Esophagus (tissue), 2 donors: ENCODE data around the gene ANTXR1. TPM values are rescaled to one million over a fixed set of nuclear protein-coding genes. Genes with fewer than 3 reads are reported as not detected.

Source experiments
- H3K27ac ChIP-seq, 2 donors: one replicate each; pipeline ENCODE4 v1.5.1; 2013; ENCODE audit warnings: low read depth in 2 of 2, mild to moderate bottlenecking in 2 of 2, inconsistent platforms in 1 of 2, low read length in 1 of 2, moderate library complexity in 1 of 2
- H3K27me3 ChIP-seq, 2 donors: one replicate each; pipeline ENCODE4 v1.6.1; 2013; ENCODE audit warnings: low read length in 2 of 2, control low read depth in 1 of 2, mild to moderate bottlenecking in 1 of 2; ENCODE audit not compliant: insufficient read depth in 2 of 2, control insufficient read depth in 1 of 2
- H3K36me3 ChIP-seq, 2 donors: one replicate each; pipeline ENCODE4 v1.6.1; 2013; ENCODE audit warnings: low read length in 1 of 2; ENCODE audit not compliant: control insufficient read depth in 2 of 2, insufficient read depth in 2 of 2
- H3K4me1 ChIP-seq, 2 donors: one replicate each; pipeline ENCODE4 v1.6.1; 2013; ENCODE audit warnings: low read length in 1 of 2; ENCODE audit not compliant: control insufficient read depth in 2 of 2, insufficient read depth in 2 of 2
- H3K4me3 ChIP-seq, 2 donors: one replicate each; pipeline ENCODE4 v1.5.1; 2013; ENCODE audit warnings: low read length in 2 of 2, mild to moderate bottlenecking in 2 of 2, low read depth in 1 of 2, moderate library complexity in 1 of 2
- H3K9me3 ChIP-seq, 2 donors: one replicate each; pipeline ENCODE4 v1.6.1; 2013; ENCODE audit warnings: mild to moderate bottlenecking in 2 of 2, low read depth in 1 of 2, low read length in 1 of 2, moderate library complexity in 1 of 2; ENCODE audit not compliant: control insufficient read depth in 2 of 2, insufficient read depth in 1 of 2
- WGBS, 2 donors: extraction: QIAGEN DNeasy Blood & Tissue Kit; methylation state at CpG; one replicate each; pipeline ENCODE4 v1.1.7; 2013; 5-methylcytosine and 5-hydroxymethylcytosine counted together
- polyA plus RNA-seq, 2 donors: library from polyadenylated mRNA; stranded (reverse); fragments of 200-250 nt; gene quantifications; one replicate each; pipeline ENCODE4 v1.2.3, GENCODE V29; 2013
- donor health status: healthy with polysubstance abuse.
- donor health status: Bipolar disorder and iron deficiency.

The ANTXR1 gene
- polyA plus RNA-seq, 2 donors = 5.0 to 8.5 TPM

GRCh38 chr2:69017080-69017479, 4.1 kb downstream of the ANTXR1 start:
- Histone ChIP-seq H3K4me1 (peaks cover 0 to 2% of the 10 kb centered on the region in 2 donors), H3K4me3 (no peak overlapping the region)
- 59 to 62% methylated on average over 5 of the region's 5 CpGs for WGBS, 2 donors

DNA sequence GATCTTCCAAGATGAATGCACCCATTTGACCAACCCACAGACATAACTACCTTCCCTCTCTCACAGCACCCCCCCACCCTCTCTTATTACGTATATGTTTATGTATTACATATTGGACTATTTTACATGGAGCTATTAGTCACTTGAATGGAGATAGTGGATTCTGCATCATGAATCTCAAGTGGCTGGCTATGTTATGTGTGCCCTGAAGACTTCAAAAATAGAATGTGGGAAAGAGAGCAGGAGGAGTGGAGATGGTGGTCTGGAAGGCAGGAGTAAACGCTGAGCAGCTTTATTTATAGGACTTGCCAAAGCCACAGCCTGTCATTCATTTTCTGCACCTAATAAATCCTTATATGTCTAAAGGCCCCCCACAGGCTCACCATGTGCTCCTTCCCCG, 4.9 kb downstream of the ANTXR1 start:
- no peak overlapping the region for H3K27ac ChIP-seq
- no peaks in the 10 kb centered on the region for H3K27me3 ChIP-seq
- H3K4me1 ChIP-seq = peaks cover 0 to 4% of the 10 kb centered on the region in 2 donors

More at GRCh38 chr2:69017080-69017479, 4.1 kb downstream of the ANTXR1 start:
- no peak overlapping the region for H3K27ac ChIP-seq
- no peaks in the 10 kb centered on the region for H3K9me3 ChIP-seq
- H3K27me3 ChIP-seq = no peaks in the 10 kb centered on the region
- peaks cover 0 to 2% of the 10 kb centered on the region in 2 donors for H3K36me3 ChIP-seq

DNA sequence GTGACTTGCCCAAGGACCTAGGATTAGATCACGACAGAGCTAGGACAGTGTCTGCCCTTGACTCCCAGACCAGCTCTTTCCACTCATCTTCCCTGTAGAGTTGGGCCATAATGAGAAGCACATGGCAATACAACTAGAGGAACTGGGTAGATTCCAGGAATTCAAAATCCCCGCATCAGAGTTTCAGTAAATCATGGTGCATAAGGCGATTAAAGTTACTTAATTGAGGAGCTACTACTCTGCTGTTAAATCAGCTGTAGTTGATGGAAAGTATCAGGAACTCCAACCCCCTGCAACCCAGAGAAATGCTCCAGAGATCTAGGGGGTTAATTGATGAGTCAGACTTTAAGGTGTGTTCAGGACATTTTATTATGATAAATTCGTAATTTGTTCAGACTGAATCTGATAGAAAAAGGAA, 5.7 kb downstream of the ANTXR1 start:
- Histone ChIP-seq H3K4me3 (no peak overlapping the region), H3K4me1 (peaks cover 0 to 4% of the 10 kb centered on the region in 2 donors), H3K36me3 (peaks cover 0 to 2% of the 10 kb centered on the region in 2 donors), H3K27me3 (no peaks in the 10 kb centered on the region), H3K9me3 (no peaks in the 10 kb centered on the region), H3K27ac (no peak overlapping the region)
- 65 to 69% methylated on average over 4 of the region's 4 CpGs for WGBS, 2 donors

More for the DNA sequence above, 4.9 kb downstream of the ANTXR1 start:
- Histone ChIP-seq H3K9me3 (no peaks in the 10 kb centered on the region), H3K4me3 (no peak overlapping the region), H3K36me3 (peaks cover 0 to 2% of the 10 kb centered on the region in 2 donors)
- WGBS, 2 donors = 77 to 78% methylated on average over 3 of the region's 3 CpGs

DNA sequence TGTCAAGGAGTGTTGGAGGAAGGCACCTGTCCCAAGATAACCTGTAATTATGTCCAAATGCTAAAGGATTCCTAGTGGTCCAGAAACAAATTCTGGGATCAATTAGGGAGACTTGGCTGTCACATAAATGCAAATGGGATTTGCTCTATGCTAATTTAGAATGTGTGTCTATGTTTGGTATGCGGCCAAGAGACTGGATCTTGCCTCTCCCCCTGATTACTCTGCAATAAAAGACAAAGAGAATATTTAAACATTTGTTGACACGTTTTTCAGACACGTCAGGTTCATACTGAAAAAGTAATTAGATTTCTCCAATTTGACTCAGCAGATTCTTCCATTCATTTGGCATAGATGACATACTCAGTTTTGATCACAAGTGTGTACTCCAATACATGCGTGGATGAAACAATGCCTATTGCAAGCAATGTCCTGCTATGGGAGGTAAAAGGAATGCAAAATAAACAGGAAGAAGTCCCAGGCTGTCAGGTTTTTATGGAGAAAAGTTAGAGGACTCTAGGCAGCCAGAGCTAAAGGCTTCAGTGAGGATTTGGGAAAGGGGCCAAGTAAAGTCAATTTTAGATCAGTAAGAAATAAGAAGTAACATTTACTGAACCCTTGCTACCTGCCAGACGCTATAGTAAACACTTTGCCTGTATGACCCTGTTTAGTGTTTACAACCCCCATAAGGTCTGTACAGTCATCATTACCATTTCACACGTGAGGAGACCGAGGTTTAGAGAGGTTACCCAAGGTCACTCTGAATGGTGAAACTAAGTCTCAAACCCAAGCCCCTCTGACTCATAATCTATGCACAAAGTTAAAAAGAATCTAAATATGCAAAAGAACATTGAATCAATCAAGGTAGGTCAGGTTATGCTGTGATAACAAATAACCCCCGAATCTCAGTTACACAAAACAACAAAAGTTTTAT, 7.8 kb downstream of the ANTXR1 start:
- H3K9me3 ChIP-seq = no peaks in the 10 kb centered on the region
- 59 to 64% methylated on average over 8 of the region's 8 CpGs for WGBS, 2 donors
- H3K27ac ChIP-seq = no peak overlapping the region
- peaks cover 0 to 3% of the 10 kb centered on the region in 2 donors for H3K4me1 ChIP-seq
- peaks cover 0 to 2% of the 10 kb centered on the region in 2 donors for H3K36me3 ChIP-seq
- H3K27me3 ChIP-seq = no peaks in the 10 kb centered on the region
- no peak overlapping the region for H3K4me3 ChIP-seq

DNA sequence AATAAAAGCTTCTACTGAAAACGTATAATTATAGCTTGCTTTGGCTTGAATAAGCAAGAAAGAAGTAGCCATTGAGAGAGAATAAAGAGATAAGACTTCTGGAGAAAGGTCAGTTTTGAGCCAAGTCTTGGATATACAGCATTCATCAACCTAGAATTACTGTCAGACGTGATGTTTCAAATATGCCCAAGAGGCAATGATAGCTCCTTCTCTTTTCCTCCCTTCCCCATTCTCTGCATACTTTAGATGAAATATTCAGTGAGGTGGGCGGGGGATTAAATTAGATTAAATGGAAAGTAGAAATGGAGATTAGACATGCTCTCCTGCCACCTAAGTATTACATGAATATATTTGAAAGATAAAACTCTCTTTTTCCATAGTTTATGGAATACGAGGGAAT, 8.7 kb downstream of the ANTXR1 start:
- Histone ChIP-seq H3K4me1 (peaks cover 0 to 3% of the 10 kb centered on the region in 2 donors), H3K4me3 (no peak overlapping the region), H3K9me3 (no peaks in the 10 kb centered on the region), H3K36me3 (peaks cover 0 to 2% of the 10 kb centered on the region in 2 donors), H3K27me3 (no peaks in the 10 kb centered on the region), H3K27ac (no peak overlapping the region)
- 70 to 76% methylated on average over 4 of the region's 4 CpGs for WGBS, 2 donors

GRCh38 chr2:69022548-69022947, 9.6 kb downstream of the ANTXR1 start:
- Histone ChIP-seq H3K9me3 (no peaks in the 10 kb centered on the region), H3K27ac (peak overlapping the region in 1 of 2 donors; percentile 34), H3K36me3 (peaks cover 0 to 2% of the 10 kb centered on the region in 2 donors), H3K27me3 (no peaks in the 10 kb centered on the region), H3K4me3 (no peak overlapping the region), H3K4me1 (peaks cover 0 to 3% of the 10 kb centered on the region in 2 donors)
- WGBS, 2 donors = 42 to 50% methylated on average over 1 of the region's 1 CpG

GRCh38 chr2:69023236-69023635, 10.3 kb downstream of the ANTXR1 start:
- H3K4me1 ChIP-seq = peaks cover 0 to 3% of the 10 kb centered on the region in 2 donors
- no peaks in the 10 kb centered on the region for H3K27me3 ChIP-seq
- H3K9me3 ChIP-seq = no peaks in the 10 kb centered on the region
- no peak overlapping the region for H3K4me3 ChIP-seq
- H3K27ac ChIP-seq = no peak overlapping the region
- WGBS, 2 donors = 88 to 96% methylated on average over 2 of the region's 2 CpGs
- peaks cover 0 to 2% of the 10 kb centered on the region in 2 donors for H3K36me3 ChIP-seq

- Histone ChIP-seq H3K27me3 (no peaks in the 10 kb centered on the region), H3K36me3 (no peaks in the 10 kb centered on the region), H3K9me3 (no peaks in the 10 kb centered on the region), H3K4me3 (no peak overlapping the region), H3K4me1 (peaks cover 0 to 3% of the 10 kb centered on the region in 2 donors), H3K27ac (no peak overlapping the region)
- WGBS, 2 donors = 67 to 68% methylated on average over 4 of the region's 4 CpGs
Observed at GRCh38 chr2:69026026-69026425, 13.0 kb downstream of the ANTXR1 start.

- Histone ChIP-seq H3K4me3 (no peak overlapping the region), H3K4me1 (peaks cover 0 to 3% of the 10 kb centered on the region in 2 donors), H3K36me3 (no peaks in the 10 kb centered on the region), H3K9me3 (no peaks in the 10 kb centered on the region), H3K27ac (no peak overlapping the region), H3K27me3 (no peaks in the 10 kb centered on the region)
- whole genome bisulfite sequencing, 2 donors = 79 to 86% methylated on average over 13 of the region's 13 CpGs
Observed at GRCh38 chr2:69026691-69027459, 13.9 kb downstream of the ANTXR1 start.
